ENCODE results near the gene MROH2A.
"Not testable (repeated sequence)": the region's sequence is repeated elsewhere in the genome, so short reads cannot be mapped to it uniquely, and the experiment has no call there.

MROH2A gene

GRCh38 chr2:233778030-233778429, at the start of gene MROH2A:
Gene MROH2A (plus strand): TSS chr2:233778330. CDS start chr2:233779359, 1,029 bp downstream.
- no peak within 1 kb of the TSS for H3K4me3 ChIP-seq (ENCODE audit: low read length)
- no peak for TF ChIP-seq CTCF (conservative IDR thresholded peaks at IDR 0.05; ENCODE audit: low read length)
- DNase-seq (ENCODE audit: low read depth): no peak

- H3K4me3 ChIP-seq (ENCODE audit: low read length): no peak within 1 kb of the TSS
- DNase-seq (ENCODE audit: low read depth): no peak
These were observed 49.3 kb upstream of the MROH2A start, which contains the start of gene UGT1A3 for GRCh38 chr2:233728723-233729301. Gene UGT1A3 (plus strand): TSS chr2:233729042. CDS start chr2:233729127, 85 bp downstream.

GRCh38 chr2:233736868-233737653, 41.1 kb upstream of the MROH2A start:
- not testable (repeated sequence) for H3K4me3 ChIP-seq (ENCODE audit: low read length); DNase-seq (ENCODE audit: low read depth)

More at GRCh38 chr2:233728723-233729301, 49.3 kb upstream of the MROH2A start, which contains the start of gene UGT1A3:
- no peak for TF ChIP-seq CTCF (conservative IDR thresholded peaks at IDR 0.05; ENCODE audit: low read length)

- DNase-seq (ENCODE audit: low read depth): no peak
- TF ChIP-seq CTCF (conservative IDR thresholded peaks at IDR 0.05; ENCODE audit: low read length): no peak
- H3K4me3 ChIP-seq (ENCODE audit: low read length): no peak overlapping the region
These were observed 37.3 kb upstream of the MROH2A start for GRCh38 chr2:233740870-233741269.

- H3K4me3 ChIP-seq (ENCODE audit: low read length): no peak overlapping the region
- no peak for DNase-seq (ENCODE audit: low read depth)
- no peak for TF ChIP-seq CTCF (conservative IDR thresholded peaks at IDR 0.05; ENCODE audit: low read length)
These were observed 34.5 kb upstream of the MROH2A start for GRCh38 chr2:233743464-233744259.

DNA sequence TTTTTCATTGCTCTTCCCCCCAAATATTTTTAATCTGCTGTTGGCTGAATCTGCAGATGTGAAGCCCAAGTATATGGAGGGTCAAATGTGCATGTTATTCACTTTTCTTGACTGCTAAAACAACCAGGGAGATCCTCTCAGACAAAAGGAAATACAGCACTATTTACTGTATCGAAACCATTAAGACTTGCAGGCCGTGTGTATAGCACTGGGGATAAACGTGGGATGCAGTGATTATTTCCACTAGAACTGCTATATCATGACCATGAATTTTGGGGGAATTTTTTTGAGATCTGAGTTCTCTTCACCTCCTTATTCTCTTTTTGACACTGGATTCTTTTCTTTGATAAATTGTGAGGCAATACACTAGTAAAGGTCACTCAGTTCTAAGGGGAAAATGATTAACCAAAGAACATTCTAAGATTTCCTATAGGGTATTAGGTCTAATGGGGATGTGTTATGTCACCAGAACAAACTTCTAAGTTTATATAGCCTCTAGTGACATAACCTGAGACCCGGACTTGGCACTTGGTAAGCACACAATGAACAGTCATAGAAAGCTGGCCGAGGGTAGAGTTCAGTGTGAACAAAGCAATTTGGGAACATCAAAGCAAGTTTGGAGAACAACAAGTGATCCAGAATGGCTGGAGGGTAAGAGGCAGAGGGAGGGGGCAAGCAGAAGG, 32.9 kb upstream of the MROH2A start:
- DNase-seq (ENCODE audit: low read depth): no peak
- no peak overlapping the region for H3K4me3 ChIP-seq (ENCODE audit: low read length)

GRCh38 chr2:233745838-233746237, 32.3 kb upstream of the MROH2A start:
- not testable (repeated sequence) for DNase-seq (ENCODE audit: low read depth); H3K4me3 ChIP-seq (ENCODE audit: low read length)

More for the DNA sequence above, 32.9 kb upstream of the MROH2A start:
- TF ChIP-seq CTCF (conservative IDR thresholded peaks at IDR 0.05; ENCODE audit: low read length): no peak

Data from AG10803 (cell line).